PC-9 (cell line): ENCODE data around the gene MYO10.

Experiments
- CTCF ChIP-seq: fragments of 200-600 bp; sonication (generic); conservative IDR thresholded peaks from 2 replicates; pipeline ENCODE4 v1.6.1; 2017; ENCODE audit warnings: mixed run types, antibody characterized with exemption, mild to moderate bottlenecking, moderate library complexity
- EZH2 ChIP-seq: fragments of 200-600 bp; sonication (generic); IDR thresholded peaks from 2 replicates; pipeline ENCODE4 v1.8.0; 2017; ENCODE audit warnings: antibody characterized with exemption, low read depth

GRCh38 chr5:16663840-16664239 lies 272.2 kb downstream of the MYO10 start:
- TF ChIP-seq CTCF: no peak
- no peak for TF ChIP-seq EZH2
